ENCODE measurements around the gene CEBPE. TPM values are rescaled to one million over a fixed set of nuclear protein-coding genes. Genes with fewer than 3 reads are reported as not detected.

Gene CEBPE
- total RNA-seq, 6 experiments from 2014 or later, result not detected

DNA sequence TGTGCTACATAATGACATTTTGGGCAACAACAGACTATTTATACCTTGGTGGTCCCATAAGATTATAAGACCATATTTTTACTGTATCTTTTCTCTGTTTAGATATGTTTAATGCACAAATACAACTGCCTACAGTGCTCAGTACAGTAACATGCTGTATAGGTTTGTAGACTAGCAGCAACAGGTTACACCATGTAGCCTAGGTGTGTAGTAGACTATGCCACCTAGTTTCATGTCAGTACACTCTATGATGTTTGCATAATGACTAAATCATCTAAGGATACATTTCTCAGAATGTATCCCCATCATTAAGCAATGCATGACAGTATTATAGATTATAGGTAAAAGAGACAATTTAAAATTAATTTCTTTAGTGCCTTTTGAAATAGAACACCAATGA, 30.7 kb upstream of the CEBPE start:
- Mint-ChIP-seq H3K27ac (no peak overlapping the region), H3K27me3 (ENCODE audit: insufficient read depth) (no peaks in the 10 kb centered on the region; the same call in 1 of the 2 replicates), H3K36me3 (ENCODE audit: low read depth) (peaks cover 12% of the 10 kb centered on the region), H3K4me3 (no peak overlapping the region), H3K9me3 (no peaks in the 10 kb centered on the region), H3K4me1 (ENCODE audit: low read depth) (peaks cover 58% of the 10 kb centered on the region)
- no peak for DNase-seq
- TF ChIP-seq, protein P1, sequence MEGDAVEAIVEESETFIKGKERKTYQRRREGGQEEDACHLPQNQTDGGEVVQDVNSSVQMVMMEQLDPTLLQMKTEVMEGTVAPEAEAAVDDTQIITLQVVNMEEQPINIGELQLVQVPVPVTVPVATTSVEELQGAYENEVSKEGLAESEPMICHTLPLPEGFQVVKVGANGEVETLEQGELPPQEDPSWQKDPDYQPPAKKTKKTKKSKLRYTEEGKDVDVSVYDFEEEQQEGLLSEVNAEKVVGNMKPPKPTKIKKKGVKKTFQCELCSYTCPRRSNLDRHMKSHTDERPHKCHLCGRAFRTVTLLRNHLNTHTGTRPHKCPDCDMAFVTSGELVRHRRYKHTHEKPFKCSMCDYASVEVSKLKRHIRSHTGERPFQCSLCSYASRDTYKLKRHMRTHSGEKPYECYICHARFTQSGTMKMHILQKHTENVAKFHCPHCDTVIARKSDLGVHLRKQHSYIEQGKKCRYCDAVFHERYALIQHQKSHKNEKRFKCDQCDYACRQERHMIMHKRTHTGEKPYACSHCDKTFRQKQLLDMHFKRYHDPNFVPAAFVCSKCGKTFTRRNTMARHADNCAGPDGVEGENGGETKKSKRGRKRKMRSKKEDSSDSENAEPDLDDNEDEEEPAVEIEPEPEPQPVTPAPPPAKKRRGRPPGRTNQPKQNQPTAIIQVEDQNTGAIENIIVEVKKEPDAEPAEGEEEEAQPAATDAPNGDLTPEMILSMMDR (IDR thresholded peaks at IDR 0.05), result no peak

DNA sequence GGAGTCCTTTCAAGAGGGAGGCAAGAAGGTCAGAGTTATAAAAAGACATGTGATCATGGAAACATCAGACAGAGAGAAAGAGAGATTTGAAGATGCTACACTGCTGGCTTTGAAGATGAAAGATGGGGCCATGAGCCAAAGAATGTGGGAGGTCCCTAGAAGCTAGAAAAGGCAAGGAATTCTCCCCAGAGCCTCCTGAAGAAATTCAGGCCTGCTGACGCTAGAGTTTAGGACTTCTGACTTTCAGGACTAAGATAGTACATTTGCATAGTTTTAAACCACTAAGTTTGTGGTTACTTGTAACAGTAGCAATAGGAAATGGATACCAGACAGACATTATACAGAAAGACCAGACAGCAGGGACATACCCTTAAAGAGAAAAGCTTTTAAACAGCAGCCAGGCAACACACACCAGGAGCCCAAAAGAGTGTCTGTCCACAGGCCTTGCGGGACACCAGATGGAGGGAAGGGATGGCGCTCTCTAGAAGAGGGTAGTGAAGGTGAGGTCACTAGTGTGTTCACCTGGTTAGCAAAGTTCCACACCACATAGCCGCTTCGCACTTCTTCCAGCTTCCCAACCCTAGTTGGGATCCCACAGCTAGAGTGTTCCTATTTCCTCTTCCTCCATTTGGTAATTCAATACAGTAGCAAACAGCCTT, 29.7 kb upstream of the CEBPE start:
- Mint-ChIP-seq H3K27ac (no peak overlapping the region), H3K4me1 (ENCODE audit: low read depth) (peaks cover 57% of the 10 kb centered on the region), H3K4me3 (no peak overlapping the region), H3K9me3 (no peaks in the 10 kb centered on the region), H3K36me3 (ENCODE audit: low read depth) (peaks cover 12% of the 10 kb centered on the region), H3K27me3 (ENCODE audit: insufficient read depth) (no peaks in the 10 kb centered on the region; the same call in 1 of the 2 replicates)
- DNase-seq, result no peak
- TF ChIP-seq, protein P1 (IDR thresholded peaks at IDR 0.05), result no peak

DNA sequence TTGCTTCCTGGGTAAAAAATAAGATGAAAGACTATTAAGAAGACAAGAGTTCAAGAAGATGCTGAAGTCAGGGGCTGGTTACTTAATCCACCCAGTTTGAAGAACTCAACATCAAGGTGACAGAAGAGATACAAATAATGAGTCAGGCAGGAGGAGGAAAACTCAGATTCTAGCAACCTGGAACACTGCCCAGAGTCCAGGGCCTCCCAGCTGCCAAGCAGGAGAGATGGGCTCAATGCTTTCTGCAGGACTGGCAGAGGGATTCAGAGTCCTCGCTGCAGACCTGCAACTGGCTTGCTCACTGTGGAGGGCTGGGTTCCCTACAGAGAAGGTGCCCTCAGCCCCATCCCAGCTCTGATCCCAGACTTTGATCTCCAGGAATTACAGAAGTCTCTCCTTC, 28.6 kb upstream of the CEBPE start:
- Mint-ChIP-seq H3K27me3 (ENCODE audit: insufficient read depth) (no peaks in the 10 kb centered on the region; the same call in none of the 2 replicates), H3K9me3 (no peaks in the 10 kb centered on the region), H3K27ac (no peak overlapping the region), H3K4me3 (no peak overlapping the region), H3K4me1 (ENCODE audit: low read depth) (peaks cover 50% of the 10 kb centered on the region), H3K36me3 (ENCODE audit: low read depth) (peaks cover 12% of the 10 kb centered on the region)
- peak; percentile 49 for DNase-seq
- TF ChIP-seq, protein P1 (IDR thresholded peaks at IDR 0.05), result no peak

DNA sequence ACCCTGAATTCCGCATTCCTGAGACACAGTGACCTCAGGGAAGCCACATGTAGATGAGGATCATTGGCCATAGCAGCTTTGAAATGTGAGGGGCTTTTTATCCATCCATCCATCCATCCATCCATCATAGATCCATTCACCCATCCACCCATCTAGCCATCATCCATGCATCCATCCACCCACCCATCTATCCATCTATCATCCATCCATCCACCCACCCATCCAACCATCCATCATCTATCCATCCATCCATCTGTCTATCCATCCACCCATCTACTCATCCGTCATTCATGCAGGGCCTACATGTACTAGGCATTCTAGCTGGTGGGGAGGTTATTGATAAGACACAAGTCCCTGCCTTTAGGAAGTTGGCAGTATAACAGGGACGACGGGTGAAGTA, 27.9 kb upstream of the CEBPE start:
- no peak for DNase-seq
- H3K4me1 Mint-ChIP-seq (ENCODE audit: low read depth), result peaks cover 57% of the 10 kb centered on the region
- TF ChIP-seq, protein P1 (IDR thresholded peaks at IDR 0.05), result no peak
- H3K4me3 Mint-ChIP-seq, result no peak overlapping the region
- H3K36me3 Mint-ChIP-seq (ENCODE audit: low read depth), result peaks cover 12% of the 10 kb centered on the region
- no peak overlapping the region for H3K27ac Mint-ChIP-seq
- no peaks in the 10 kb centered on the region; the same call in none of the 2 replicates for H3K27me3 Mint-ChIP-seq (ENCODE audit: insufficient read depth)
- H3K9me3 Mint-ChIP-seq, result no peaks in the 10 kb centered on the region

DNA sequence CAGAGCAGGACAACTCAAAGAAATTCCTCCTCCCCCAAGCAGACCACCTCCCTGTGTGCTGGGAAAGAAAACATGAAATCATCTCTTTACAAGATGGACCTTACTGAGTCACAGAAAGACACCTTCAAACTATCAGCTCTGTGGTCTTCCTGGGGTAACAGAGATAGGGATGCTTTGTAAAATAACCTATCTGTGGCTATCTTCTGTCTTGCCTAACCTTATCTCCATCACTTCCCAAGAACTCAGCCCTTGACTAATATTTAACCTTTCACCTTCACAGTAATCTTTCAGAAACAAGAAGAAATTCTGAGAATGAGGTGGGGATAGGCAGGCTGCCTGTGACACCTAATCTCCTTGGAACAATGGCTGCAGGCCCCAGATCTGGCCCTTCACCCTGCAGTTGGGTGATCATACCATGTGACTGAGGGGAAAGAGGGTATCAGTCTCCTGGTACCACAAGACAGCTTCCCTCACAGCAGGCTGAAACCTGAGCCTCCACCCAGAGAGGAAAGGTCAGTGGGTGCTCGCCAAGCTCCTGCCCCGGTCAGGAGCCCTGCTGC, 27.4 kb upstream of the CEBPE start:
- H3K9me3 Mint-ChIP-seq, result no peaks in the 10 kb centered on the region
- no peak overlapping the region for H3K4me3 Mint-ChIP-seq
- peaks cover 60% of the 10 kb centered on the region for H3K4me1 Mint-ChIP-seq (ENCODE audit: low read depth)
- H3K36me3 Mint-ChIP-seq (ENCODE audit: low read depth), result peaks cover 12% of the 10 kb centered on the region
- DNase-seq, result no peak
- TF ChIP-seq, protein P1 (IDR thresholded peaks at IDR 0.05), result no peak
- no peak overlapping the region for H3K27ac Mint-ChIP-seq
- H3K27me3 Mint-ChIP-seq (ENCODE audit: insufficient read depth), result no peaks in the 10 kb centered on the region; the same call in none of the 2 replicates

Data from HFFc6 (cell line).